Stomach (tissue), 9 donors: ENCODE results near the gene LENG1. TPM values are rescaled to one million over a fixed set of nuclear protein-coding genes. Genes with fewer than 3 reads are reported as not detected.

ENCODE experiments used
- DNase-seq, 2 donors: peaks; one replicate each; pipeline versions ENCODE4 v3.0.0 to v3.0.0-alpha.2; 2013 to 2019
- H3K27ac ChIP-seq, 5 donors: fragments of 200-600 bp in 4 of 5; sonication (generic) in 4 of 5; one replicate each; pipeline ENCODE4 v1.5.1; 2013 to 2019; ENCODE audit warnings: mild to moderate bottlenecking in 1 of 5, moderate library complexity in 1 of 5
- H3K27me3 ChIP-seq, 3 donors: fragments of 200-600 bp; sonication (generic); one replicate each; pipeline ENCODE4 v1.5.1; 2017 to 2019; ENCODE audit warnings: mixed run types in 1 of 3
- H3K36me3 ChIP-seq, 4 donors: fragments of 200-600 bp; sonication (generic); 1 replicate in 3 of 4; 2 replicates in 1 of 4; pipeline ENCODE4 v1.5.1; 2016 to 2019
- H3K4me1 ChIP-seq, 4 donors: fragments of 200-600 bp; sonication (generic); one replicate each; pipeline ENCODE4 v1.5.1; 2016 to 2019
- H3K4me3 ChIP-seq, 4 donors: fragments of 200-600 bp; sonication (generic) in 3 of 4; one replicate each; pipeline ENCODE4 v1.5.1; 2016 to 2019; ENCODE audit warnings: mild to moderate bottlenecking in 1 of 4
- H3K9me3 ChIP-seq, 4 donors: fragments of 200-600 bp; sonication (generic); one replicate each; pipeline ENCODE4 v1.5.1; 2016 to 2019
- CTCF ChIP-seq, 7 experiments: fragments of 450-650 bp in 4 of 7; fragments of 200-600 bp in 3 of 7; sonication (generic) in 3 of 7; IDR thresholded peaks; one replicate each; pipeline ENCODE4 v1.5.1; 2016 to 2019; ENCODE audit warnings: antibody characterized with exemption in 7 of 7, control low read depth in 2 of 7, mild to moderate bottlenecking in 1 of 7
- EP300 ChIP-seq: sonication (generic); formaldehyde crosslinking; IDR thresholded peaks from one replicate; pipeline ENCODE4 v1.6.1; 2017; ENCODE audit warnings: antibody characterized with exemption
- POLR2A ChIP-seq, 4 donors: fragments of 450-650 bp; IDR thresholded peaks; one replicate each; pipeline ENCODE4 v1.6.1; 2016; ENCODE audit warnings: antibody characterized with exemption in 4 of 4, control low read depth in 2 of 4, mild to moderate bottlenecking in 1 of 4, moderate library complexity in 1 of 4
- POLR2AphosphoS5 ChIP-seq, 3 donors: sonication (generic); formaldehyde crosslinking; IDR thresholded peaks; one replicate each; pipeline ENCODE4 v1.6.1; 2016; ENCODE audit warnings: antibody characterized with exemption in 3 of 3
- WGBS, 5 donors: extraction: QIAGEN DNeasy Blood & Tissue Kit in 3 of 5; methylation state at CpG; one replicate each; pipeline versions ENCODE4 v1.1.5 to v1.1.7; 2013 to 2018; 5-methylcytosine and 5-hydroxymethylcytosine counted together
- intact Hi-C: fragments of 100-400 bp; cut with DNase I; formaldehyde crosslinking; loops from one replicate; pipeline ENCODE4 v1.15.1; 2023; ENCODE audit warnings: low total_unique reads
- polyA plus RNA-seq, 3 donors: library from polyadenylated mRNA; stranded (reverse); fragments of 200-250 nt; gene quantifications; one replicate each; pipeline ENCODE4 v1.2.3, GENCODE V29; 2013
- total RNA-seq, 5 donors: library from RNA; depleted of rRNA; stranded (reverse); fragments of >200 nt; gene quantifications; one replicate each; pipeline versions ENCODE4 v1.1.0 to v1.2.3, GENCODE V29; 2014 to 2016
- donor health status: healthy with polysubstance abuse.
- donor health status: Bipolar disorder and iron deficiency.
- donor health status: healthy.

The LENG1 gene
- total and polyA plus RNA-seq, 8 donors, result 4.2 to 35.6 (median 10.3) TPM; not detected in 2

DNA sequence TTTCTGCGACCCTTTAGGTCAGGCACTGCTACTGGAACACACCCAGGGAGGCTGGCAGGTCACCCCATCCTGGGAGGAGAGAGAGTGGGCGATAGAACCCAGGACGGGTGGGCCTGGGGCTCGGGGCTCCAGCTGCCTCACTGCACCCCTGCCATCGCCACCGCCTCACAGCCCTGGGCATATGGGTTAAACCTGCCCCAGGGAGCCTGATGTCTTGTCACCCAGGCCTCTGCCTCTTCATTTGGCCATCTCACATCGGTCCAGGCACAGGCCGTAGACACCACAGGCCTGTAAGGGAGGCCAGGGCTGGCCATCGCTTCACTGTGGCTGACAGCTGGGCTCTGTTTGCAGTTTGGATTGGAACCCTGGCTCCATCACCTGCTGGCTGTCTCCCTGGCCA is 33.8 kb downstream of the LENG1 start:
- H3K27ac ChIP-seq, result no peak overlapping the region
- 81 to 97% (median 91%) methylated on average over 6 to 9 of the region's 9 CpGs; no CpG with 5 or more reads in 1 of the 5 donors for WGBS, 5 donors
- peaks cover 87 to 99% (median 98%) of the 10 kb centered on the region in 4 donors for H3K36me3 ChIP-seq
- intact Hi-C loops, result no loop called here
- H3K9me3 ChIP-seq, result no peaks in the 10 kb centered on the region
- TF ChIP-seq POLR2A (IDR thresholded peaks at IDR 0.05) (no peak), POLR2AphosphoS5 (IDR thresholded peaks at IDR 0.05) (no peak)
- H3K4me1 ChIP-seq, result no peaks in the 10 kb centered on the region
- no peak for DNase-seq
- no peak overlapping the region for H3K4me3 ChIP-seq
- H3K27me3 ChIP-seq, result no peaks in the 10 kb centered on the region

DNA sequence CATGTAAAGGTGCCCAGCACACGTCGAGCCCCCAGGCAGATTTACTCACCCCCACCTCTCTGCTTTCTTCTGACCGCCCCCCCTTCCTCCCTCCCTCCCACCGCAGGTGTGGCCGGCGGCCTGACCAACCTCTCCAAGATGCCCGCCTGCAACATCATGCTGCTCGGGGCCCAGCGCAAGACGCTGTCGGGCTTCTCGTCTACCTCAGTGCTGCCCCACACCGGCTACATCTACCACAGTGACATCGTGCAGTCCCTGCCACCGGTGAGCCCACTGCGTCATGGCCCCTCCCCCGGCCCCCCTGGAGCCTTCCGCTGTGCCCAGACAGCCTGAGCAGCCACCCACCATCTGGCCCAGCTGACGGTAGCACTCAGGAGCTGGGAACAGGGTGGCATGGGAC is 35.1 kb downstream of the LENG1 start:
- H3K27me3 ChIP-seq, result no peaks in the 10 kb centered on the region
- H3K4me1 ChIP-seq, result no peaks in the 10 kb centered on the region
- H3K4me3 ChIP-seq, result no peak overlapping the region
- no peak for DNase-seq
- H3K9me3 ChIP-seq, result no peaks in the 10 kb centered on the region
- intact Hi-C loops, result no loop called here
- peaks cover 90 to 100% (median 100%) of the 10 kb centered on the region in 4 donors for H3K36me3 ChIP-seq
- H3K27ac ChIP-seq, result no peak overlapping the region
- 90 to 95% (median 95%) methylated on average over 19 of the region's 19 CpGs for WGBS, 5 donors
- no peak for TF ChIP-seq POLR2A (IDR thresholded peaks at IDR 0.05)
- TF ChIP-seq CTCF (IDR thresholded peaks at IDR 0.05), result no peak
- no peak for TF ChIP-seq EP300
- TF ChIP-seq POLR2AphosphoS5 (IDR thresholded peaks at IDR 0.05), result no peak

GRCh38 chr19:54123682-54124081 is 35.8 kb downstream of the LENG1 start:
- no peak for TF ChIP-seq EP300
- TF ChIP-seq POLR2AphosphoS5 (IDR thresholded peaks at IDR 0.05), result no peak
- TF ChIP-seq CTCF (IDR thresholded peaks at IDR 0.05), result no peak
- no peak for TF ChIP-seq POLR2A (IDR thresholded peaks at IDR 0.05)
- H3K9me3 ChIP-seq, result no peaks in the 10 kb centered on the region
- H3K4me1 ChIP-seq, result no peaks in the 10 kb centered on the region
- no peak overlapping the region for H3K4me3 ChIP-seq
- H3K27ac ChIP-seq, result no peak overlapping the region
- DNase-seq, result no peak
- H3K36me3 ChIP-seq, result peaks cover 87 to 100% (median 100%) of the 10 kb centered on the region in 4 donors
- intact Hi-C loops, result no loop called here
- H3K27me3 ChIP-seq, result no peaks in the 10 kb centered on the region
- WGBS, 5 donors, result 63 to 97% (median 94%) methylated on average over 4 to 17 of the region's 17 CpGs

DNA sequence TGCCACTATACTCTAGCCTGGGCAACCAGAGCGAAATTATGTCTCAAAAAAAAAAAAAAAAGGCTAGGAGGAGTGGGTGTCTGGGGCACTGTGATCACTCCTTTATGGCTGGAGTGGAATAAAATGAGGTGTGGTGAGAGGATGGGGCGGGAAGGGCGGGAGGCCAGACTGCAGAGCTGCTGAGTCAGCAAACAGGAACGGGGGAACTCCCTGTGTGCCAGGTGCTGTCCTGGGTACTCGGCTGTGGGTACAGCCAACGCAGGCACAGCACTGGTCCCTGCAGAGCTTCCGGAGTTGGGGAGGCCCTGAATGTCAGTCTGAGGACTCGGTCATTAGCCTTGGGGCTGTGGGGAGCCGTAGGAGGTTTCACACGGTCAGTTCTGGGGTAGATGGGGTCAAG is 38.3 kb downstream of the LENG1 start:
- intact Hi-C loops, result no loop called here
- H3K36me3 ChIP-seq, result peaks cover 64 to 87% (median 84%) of the 10 kb centered on the region in 4 donors

More for the DNA sequence above, 38.3 kb downstream of the LENG1 start:
- no peaks in the 10 kb centered on the region for H3K9me3 ChIP-seq
- TF ChIP-seq EP300, result no peak
- no peak for TF ChIP-seq POLR2AphosphoS5 (IDR thresholded peaks at IDR 0.05)
- TF ChIP-seq POLR2A (IDR thresholded peaks at IDR 0.05), result no peak
- no peak for TF ChIP-seq CTCF (IDR thresholded peaks at IDR 0.05)
- H3K4me3 ChIP-seq, result no peak overlapping the region
- no peak overlapping the region for H3K27ac ChIP-seq
- H3K4me1 ChIP-seq, result peaks cover 5 to 12% (median 11%) of the 10 kb centered on the region in 4 donors
- no peak for DNase-seq
- 91 to 97% (median 95%) methylated on average over 5 to 10 of the region's 10 CpGs for WGBS, 5 donors
- no peaks in the 10 kb centered on the region for H3K27me3 ChIP-seq
